DMS153 (cell line): Measurements from ENCODE around the gene PCDHGA4.
"Not testable (repeated sequence)": the region's sequence is repeated elsewhere in the genome, so short reads cannot be mapped to it uniquely, and the experiment has no call there.

Source experiments
- DNase-seq: peaks from one replicate; lab custom pipeline; 2025; lab: John Stamatoyannopoulos, UW

The PCDHGA4 gene

DNA sequence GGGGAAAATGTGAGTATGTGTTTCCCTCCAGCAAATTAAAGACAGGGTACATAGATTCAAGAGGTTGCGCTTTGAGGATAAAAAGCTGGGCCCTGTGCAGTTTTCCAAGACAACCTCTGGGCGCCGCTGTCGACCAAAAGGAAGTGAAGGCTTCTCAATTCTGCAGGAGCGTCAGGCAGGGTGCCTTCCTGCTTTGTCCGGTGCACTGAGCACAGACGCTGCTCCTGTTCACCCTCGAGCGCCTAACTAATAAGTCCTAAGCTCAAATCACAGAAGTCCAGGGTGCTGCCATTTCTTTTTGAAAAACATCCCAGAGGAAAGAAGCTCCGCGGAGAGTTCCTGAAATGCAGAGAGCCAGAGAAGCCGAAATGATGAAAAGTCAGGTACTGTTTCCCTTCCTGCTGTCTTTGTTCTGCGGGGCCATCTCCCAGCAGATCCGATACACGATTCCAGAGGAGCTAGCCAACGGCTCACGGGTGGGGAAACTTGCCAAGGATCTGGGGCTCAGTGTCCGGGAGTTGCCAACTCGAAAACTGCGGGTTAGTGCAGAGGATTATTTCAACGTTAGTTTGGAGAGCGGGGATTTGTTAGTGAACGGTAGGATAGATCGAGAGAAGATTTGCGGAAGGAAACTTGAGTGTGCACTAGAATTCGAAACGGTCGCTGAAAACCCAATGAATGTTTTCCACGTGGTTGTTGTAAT is 4.8 kb upstream of the PCDHGA4 start, which contains the start of gene PCDHGB1:
PCDHGB1 (plus strand) TSS at position 183 of the 703 bp plus-strand sequence; CDS start at position 345, 162 bp downstream.
- no peak for DNase-seq

DNA sequence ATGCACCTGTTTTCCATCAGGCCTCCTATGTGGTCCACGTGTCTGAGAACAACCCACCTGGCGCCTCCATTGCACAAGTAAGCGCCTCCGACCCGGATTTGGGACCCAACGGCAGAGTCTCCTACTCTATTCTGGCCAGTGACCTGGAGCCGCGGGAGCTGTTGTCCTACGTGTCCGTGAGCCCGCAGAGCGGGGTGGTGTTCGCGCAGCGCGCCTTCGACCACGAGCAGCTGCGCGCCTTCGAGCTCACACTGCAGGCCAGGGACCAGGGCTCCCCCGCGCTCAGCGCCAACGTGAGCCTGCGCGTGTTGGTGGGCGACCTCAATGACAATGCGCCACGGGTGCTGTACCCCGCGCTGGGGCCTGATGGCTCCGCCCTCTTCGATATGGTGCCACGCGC is 3.2 kb upstream of the PCDHGA4 start:
- no peak for DNase-seq

DNA sequence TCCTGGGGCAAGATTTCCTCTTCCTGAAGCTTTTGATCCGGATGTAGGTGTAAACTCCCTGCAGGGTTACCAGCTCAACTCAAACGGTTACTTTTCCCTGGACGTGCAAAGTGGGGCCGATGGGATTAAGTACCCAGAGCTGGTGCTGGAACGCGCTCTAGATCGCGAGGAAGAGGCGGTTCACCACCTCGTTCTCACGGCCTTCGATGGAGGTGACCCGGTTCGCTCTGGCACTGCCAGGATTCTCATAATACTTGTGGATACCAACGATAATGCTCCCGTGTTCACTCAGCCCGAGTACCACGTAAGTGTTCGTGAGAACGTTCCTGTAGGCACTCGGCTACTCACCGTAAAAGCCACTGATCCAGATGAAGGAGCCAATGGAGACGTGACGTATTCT is 820 bp downstream of the PCDHGA4 start:
- DNase-seq = no peak

DNA sequence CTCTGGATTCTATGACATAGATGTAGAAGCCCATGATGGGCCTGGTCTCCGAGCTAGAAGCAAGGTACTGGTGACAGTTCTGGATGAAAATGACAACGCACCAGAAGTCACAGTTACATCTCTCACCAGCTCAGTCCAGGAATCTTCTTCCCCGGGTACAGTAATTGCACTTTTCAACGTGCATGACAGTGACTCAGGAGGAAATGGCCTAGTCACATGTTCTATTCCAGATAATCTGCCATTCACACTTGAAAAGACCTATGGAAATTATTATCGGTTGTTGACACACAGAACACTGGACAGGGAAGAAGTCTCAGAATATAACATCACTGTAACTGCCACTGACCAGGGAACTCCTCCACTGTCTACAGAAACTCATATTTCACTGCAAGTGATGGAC is 1.3 kb downstream of the PCDHGA4 start:
- no peak for DNase-seq

DNA sequence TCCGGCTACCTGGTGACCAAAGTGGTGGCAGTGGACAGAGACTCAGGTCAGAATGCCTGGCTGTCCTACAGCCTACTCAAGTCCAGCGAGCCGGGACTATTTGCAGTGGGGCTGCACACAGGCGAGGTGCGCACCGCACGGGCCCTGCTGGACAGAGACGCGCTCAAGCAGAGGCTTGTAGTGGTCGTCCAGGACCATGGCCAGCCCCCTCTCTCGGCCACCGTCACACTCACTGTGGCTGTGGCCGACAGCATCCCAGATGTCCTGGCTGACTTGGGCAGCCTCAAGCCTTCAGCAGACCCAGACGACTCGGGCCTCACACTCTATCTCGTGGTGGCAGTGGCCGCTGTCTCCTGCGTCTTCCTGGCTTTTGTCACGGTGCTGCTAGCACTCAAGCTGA is 2.1 kb downstream of the PCDHGA4 start:
- DNase-seq = no peak

DNA sequence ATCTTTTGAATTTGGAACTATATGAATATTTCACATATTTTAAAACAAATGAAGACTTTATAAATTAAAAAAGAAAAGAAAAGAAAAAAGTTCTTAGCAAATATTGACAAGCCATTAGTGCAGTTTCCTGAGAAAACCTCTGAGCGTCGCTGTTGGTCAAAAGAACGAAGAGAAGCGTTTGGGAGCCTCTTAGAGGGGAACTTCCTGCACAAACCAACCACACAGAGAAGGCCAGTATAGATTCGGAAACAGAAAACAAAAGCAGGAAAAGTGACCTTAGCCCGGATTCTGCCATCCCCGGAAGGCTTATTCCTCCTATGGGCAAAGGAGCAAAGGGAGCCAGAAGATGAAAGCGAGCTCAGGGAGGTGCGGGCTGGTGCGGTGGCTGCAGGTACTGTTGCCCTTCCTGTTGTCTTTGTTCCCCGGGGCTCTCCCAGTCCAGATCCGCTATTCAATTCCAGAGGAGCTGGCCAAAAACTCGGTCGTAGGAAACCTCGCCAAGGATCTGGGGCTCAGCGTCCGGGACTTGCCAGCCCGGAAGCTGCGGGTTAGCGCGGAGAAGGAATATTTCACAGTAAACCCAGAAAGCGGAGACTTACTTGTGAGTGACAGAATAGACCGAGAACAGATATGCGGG is 5.1 kb downstream of the PCDHGA4 start, which contains the start of gene PCDHGB2:
PCDHGB2 (plus strand) TSS at position 205 of the 637 bp plus-strand sequence; CDS start at position 347, 142 bp downstream.
- no peak for DNase-seq

DNA sequence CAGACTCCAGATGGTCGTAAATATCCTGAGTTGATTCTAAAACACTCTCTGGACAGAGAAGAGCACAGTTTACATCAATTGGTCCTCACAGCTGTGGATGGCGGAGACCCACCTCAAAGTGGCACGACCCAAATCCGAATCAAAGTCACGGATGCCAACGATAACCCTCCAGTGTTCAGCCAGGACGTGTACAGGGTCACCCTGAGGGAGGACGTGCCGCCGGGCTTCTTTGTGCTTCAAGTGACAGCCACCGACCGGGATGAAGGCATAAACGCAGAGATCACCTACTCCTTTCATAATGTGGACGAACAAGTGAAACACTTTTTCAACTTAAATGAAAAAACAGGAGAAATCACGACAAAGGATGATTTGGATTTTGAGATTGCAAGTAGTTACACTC is 5.9 kb downstream of the PCDHGA4 start:
- no peak for DNase-seq

DNA sequence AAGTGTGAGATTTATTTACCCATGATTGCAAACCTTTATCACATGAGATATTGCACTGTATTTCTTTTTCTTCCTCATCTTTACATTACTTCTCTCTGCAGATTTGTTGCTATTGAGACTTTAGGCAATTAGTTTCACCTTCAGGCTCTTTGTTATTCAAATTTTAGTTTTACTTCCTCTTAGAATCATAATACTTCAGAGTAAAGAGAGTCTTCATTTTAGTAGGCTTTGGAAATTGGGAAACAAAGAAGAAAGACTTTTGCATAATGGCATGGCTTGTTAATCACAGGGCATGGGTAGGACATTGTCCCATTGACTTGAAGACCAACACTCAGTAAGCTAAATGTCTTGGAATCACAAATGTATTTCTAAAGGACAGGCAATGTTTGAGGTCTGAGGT is 7.9 kb downstream of the PCDHGA4 start:
- DNase-seq = no peak

DNA sequence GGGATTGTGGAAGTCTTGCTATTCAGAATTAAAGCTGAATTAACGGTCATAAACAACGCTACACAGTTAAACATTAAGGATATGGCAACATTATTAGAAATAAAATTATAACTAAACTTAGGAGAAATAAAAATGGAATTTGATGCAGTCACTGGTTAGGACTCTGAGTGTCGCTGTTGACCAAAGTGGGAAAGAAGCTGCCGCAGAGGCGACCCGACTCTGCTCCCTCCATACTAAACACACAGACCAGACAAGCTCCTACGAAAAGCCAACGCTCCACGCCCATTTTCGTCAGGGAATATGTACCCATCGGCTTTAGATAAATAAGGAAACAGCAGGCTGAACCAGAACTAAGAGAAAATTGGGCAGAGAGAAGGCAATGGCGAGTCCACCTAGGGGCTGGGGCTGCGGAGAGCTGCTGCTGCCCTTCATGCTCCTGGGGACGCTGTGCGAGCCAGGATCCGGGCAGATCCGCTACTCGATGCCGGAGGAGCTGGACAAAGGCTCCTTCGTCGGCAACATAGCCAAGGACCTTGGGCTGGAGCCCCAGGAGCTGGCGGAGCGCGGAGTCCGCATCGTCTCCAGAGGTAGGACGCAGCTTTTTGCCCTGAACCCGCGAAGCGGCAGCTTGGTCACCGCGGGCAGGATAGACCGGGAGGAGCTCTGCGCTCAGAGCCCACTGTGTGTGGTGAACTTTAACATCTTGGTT is 9.3 kb downstream of the PCDHGA4 start, which contains the start of gene PCDHGA5:
PCDHGA5 (plus strand) TSS at position 211 of the 709 bp plus-strand sequence; CDS start at position 380, 169 bp downstream.
- no peak for DNase-seq

DNA sequence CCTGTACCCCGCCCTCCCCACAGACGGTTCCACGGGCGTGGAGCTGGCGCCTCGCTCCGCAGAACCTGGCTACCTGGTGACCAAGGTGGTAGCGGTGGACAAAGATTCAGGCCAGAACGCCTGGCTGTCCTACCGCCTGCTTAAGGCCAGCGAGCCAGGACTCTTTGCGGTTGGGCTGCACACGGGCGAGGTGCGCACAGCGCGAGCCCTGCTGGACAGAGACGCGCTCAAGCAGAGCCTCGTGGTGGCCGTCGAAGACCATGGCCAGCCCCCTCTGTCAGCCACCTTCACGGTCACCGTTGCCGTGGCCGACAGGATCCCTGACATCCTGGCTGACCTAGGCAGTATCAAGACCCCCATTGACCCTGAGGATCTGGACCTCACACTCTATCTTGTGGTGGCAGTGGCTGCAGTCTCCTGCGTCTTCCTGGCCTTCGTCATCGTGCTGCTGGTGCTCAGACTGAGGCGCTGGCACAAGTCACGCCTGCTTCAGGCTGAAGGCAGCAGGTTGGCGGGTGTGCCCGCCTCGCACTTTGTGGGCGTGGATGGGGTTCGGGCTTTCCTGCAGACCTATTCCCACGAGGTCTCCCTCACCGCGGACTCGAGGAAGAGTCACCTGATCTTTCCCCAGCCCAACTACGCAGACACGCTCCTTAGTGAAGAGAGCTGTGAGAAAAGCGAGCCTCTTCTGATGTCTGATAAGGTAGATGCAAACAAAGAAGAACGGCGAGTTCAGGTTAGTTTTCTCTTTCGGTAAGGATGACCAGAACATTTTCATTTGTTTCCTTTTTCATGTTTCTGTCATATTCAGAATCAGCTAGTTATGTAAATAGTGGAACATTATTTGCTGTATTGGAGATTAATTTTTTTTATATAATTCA is 11.4 kb downstream of the PCDHGA4 start:
- no peak for DNase-seq

DNA sequence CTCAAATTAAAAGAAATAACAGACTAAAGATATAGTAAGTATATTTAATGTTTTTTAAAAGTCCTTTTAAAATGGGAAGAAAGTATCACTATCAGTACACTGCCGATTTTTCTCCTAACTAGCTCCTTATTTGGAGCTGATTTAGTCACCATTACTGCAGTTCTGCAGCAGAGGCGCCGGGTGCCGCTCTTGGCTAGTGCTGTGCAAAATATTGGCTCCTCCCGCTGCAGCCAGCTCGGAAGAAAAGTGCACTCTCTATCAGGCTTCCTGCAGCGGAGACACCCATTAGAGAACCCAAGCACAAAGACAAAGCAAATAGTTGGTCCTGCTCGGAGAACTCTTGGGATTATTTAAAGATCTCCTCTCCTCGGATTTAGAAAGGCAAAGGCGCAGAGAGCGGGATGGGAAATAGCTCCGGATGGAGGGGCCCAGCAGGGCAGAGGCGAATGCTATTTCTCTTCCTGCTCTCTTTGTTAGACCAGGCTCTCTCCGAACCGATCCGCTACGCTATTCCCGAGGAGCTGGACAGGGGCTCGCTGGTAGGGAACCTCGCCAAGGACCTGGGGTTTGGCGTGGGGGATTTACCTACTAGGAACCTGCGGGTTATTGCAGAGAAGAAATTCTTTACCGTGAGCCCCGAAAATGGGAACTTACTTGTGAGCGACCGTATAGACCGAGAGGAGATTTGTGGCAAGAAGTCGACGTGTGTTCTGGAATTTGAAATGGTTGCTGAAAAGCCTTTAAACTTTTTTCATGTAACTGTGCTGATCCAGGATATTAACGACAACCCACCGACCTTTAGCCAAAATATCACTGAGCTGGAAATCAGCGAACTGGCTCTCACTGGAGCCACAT is 15.4 kb downstream of the PCDHGA4 start, which contains the start of gene PCDHGB3:
PCDHGB3 (plus strand) TSS at position 249 of the 855 bp plus-strand sequence; CDS start at position 402, 153 bp downstream.
- no peak for DNase-seq

DNA sequence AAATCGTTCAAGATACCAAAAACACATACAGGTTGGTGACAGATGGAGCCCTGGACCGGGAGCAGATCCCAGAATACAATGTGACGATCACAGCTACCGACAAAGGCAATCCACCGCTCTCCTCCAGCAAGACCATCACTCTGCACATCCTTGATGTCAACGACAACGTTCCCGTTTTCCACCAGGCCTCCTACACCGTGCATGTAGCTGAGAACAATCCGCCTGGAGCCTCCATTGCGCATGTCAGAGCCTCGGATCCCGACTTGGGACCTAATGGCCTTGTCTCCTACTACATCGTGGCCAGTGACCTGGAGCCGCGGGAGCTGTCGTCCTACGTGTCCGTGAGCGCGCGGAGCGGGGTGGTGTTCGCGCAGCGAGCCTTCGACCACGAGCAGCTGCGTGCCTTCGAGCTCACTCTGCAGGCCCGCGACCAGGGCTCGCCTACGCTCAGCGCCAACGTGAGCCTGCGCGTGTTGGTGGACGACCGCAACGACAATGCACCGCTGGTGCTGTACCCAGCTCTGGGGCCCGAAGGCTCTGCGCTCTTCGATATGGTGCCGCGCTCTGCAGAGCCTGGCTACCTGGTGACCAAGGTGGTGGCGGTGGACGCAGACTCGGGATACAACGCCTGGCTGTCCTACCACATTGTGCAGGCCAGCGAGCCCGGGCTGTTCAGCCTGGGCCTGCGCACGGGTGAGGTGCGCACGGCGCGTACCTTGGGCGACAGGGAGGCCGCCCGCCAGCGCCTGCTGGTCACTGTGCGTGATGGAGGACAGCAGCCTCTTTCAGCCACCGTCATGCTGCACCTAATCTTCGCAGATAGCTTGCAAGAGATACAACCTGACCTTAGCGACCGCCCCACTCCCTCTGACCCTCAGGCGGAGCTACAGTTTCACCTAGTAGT is 17.0 kb downstream of the PCDHGA4 start:
- no peak for DNase-seq

DNA sequence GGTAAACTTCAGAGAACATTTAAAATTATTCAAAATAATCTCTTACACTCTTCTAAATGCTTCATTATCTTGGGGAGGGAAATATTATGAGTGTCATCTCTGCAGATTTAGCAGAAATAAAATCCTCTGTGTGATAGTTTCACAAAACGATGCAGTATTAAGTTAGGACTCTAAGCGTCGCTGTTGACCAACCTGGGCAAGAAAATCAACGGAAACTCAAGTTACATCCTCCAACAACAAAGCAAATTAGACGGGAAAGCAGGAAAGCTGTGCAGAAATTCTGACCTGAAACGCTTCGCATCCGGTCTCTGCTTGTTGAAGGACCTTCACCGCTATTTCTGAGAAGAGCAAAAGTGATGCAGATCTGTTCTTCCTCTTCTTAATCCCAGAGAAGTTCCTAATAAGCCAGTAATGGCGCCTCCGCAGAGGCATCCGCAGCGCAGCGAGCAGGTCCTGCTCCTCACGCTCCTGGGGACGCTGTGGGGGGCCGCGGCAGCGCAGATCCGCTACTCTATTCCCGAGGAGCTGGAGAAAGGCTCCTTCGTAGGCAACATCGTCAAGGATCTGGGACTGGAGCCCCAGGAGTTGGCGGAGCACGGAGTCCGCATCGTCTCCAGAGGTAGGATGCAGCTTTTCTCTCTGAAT is 19.0 kb downstream of the PCDHGA4 start, which contains the start of gene PCDHGA6:
PCDHGA6 (plus strand) TSS at position 219 of the 645 bp plus-strand sequence; CDS start at position 412, 193 bp downstream.
- DNase-seq = no peak

DNA sequence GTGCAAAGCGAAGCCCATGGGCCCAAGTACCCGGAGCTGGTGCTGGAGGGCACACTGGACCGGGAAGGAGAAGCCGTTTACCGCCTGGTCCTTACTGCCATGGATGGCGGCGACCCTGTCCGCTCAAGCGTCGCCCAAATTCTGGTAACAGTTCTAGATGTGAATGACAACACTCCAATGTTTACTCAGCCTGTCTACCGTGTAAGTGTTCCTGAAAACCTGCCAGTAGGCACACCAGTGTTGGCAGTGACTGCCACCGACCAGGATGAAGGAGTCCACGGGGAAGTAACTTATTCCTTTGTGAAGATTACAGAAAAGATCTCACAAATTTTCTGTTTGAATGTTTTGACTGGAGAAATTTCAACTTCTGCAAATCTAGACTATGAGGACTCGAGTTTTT is 19.8 kb downstream of the PCDHGA4 start:
- DNase-seq = no peak

DNA sequence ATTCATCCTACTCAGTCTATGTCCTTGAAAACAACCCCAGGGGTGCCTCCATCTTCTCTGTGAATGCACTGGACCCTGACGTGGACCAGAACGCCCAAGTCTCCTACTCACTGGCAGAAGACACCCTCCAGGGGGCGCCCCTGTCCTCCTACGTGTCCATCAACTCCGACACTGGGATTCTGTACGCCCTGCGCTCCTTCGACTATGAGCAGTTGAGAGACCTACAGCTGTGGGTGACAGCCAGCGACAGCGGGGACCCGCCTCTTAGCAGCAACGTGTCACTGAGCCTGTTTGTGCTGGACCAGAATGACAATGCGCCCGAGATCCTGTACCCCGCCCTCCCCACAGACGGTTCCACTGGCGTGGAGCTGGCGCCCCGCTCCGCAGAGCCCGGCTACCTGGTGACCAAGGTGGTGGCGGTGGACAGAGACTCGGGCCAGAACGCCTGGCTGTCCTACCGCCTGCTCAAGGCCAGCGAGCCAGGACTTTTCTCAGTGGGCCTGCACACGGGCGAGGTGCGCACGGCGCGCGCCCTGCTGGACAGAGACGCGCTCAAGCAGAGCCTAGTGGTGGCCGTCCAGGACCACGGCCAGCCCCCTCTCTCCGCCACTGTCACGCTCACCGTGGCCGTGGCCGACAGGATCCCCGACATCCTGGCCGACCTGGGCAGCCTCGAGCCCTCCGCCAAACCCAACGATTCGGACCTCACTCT is 20.8 kb downstream of the PCDHGA4 start:
- not testable (repeated sequence) for DNase-seq

DNA sequence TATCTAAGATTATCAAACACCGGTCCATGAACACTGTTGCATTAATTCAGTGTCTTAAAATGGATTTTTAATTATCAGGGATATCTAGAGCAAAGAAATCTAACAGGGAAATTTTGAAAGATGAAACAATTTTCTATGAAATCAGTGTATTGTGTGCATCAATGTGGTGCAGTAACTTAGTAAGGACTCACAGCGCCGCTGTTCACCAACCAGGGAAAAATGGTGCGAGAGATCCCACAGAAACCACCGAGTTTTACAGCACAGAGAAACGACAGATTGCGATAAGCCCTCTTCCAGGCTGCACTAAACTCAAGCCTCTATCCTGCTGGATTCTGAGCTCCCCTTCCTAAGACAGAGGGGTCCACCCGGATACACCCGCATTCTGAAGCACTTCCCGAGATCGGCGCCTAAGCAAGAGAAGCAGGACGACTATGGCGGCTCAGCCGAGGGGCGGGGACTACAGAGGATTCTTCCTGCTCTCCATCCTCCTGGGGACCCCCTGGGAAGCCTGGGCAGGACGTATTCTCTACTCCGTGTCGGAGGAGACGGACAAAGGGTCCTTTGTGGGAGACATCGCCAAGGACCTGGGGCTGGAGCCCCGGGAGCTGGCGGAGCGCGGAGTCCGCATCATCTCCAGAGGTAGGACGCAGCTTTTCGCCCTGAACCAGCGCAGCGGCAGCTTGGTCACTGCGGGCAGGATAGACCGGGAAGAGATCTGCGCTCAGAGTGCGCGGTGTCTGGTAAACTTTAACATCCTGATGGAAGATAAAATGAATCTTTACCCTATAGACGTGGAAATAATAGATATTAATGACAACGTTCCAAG is 27.9 kb downstream of the PCDHGA4 start, which contains the start of gene PCDHGA7:
PCDHGA7 (plus strand) TSS at position 274 of the 826 bp plus-strand sequence; CDS start at position 432, 158 bp downstream.
- no peak for DNase-seq

DNA sequence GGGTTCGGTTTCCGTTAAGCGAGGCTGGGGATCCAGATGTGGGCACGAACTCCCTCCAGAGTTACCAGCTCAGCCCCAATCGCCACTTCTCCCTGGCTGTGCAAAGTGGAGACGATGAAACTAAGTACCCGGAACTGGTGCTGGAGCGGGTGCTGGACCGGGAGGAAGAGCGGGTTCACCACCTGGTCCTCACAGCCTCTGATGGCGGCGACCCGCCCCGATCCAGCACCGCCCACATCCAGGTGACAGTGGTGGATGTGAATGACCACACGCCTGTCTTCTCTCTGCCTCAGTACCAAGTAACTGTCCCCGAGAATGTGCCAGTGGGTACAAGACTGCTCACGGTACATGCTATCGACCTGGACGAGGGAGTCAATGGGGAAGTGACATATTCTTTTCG is 28.5 kb downstream of the PCDHGA4 start:
- no peak for DNase-seq
